ENCODE data around the gene MARVELD1. TPM values are rescaled to one million over a fixed set of nuclear protein-coding genes. Genes with fewer than 3 reads are reported as not detected.

Gene MARVELD1
- total RNA-seq, 1 donor from 2014 or later: 4.7 TPM

GRCh38 chr10:97731346-97732051 lies 18.0 kb downstream of the MARVELD1 start:
- Histone ChIP-seq H3K27me3 (ENCODE audit: control insufficient read depth, insufficient read depth, low read length) (no peaks in the 10 kb centered on the region), H3K36me3 (ENCODE audit: control insufficient read depth, insufficient read depth, low read length) (no peaks in the 10 kb centered on the region), H3K4me3 (ENCODE audit: low read depth, low read length) (no peak overlapping the region)
- TF ChIP-seq, protein P1, sequence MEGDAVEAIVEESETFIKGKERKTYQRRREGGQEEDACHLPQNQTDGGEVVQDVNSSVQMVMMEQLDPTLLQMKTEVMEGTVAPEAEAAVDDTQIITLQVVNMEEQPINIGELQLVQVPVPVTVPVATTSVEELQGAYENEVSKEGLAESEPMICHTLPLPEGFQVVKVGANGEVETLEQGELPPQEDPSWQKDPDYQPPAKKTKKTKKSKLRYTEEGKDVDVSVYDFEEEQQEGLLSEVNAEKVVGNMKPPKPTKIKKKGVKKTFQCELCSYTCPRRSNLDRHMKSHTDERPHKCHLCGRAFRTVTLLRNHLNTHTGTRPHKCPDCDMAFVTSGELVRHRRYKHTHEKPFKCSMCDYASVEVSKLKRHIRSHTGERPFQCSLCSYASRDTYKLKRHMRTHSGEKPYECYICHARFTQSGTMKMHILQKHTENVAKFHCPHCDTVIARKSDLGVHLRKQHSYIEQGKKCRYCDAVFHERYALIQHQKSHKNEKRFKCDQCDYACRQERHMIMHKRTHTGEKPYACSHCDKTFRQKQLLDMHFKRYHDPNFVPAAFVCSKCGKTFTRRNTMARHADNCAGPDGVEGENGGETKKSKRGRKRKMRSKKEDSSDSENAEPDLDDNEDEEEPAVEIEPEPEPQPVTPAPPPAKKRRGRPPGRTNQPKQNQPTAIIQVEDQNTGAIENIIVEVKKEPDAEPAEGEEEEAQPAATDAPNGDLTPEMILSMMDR (IDR thresholded peaks at IDR 0.05; ENCODE audit: insufficient read depth, low read length, severe bottlenecking): peak; percentile 85
- FAIRE-seq (peak; percentile 90), DNase-seq (ENCODE audit: low read depth) (peak; percentile 72)

- no peak for FAIRE-seq
- no peak overlapping the region for H3K4me3 ChIP-seq (ENCODE audit: low read depth, low read length)
- DNase-seq (ENCODE audit: low read depth): no peak
- TF ChIP-seq, protein P1 (IDR thresholded peaks at IDR 0.05; ENCODE audit: insufficient read depth, low read length, severe bottlenecking): no peak
- H3K36me3 ChIP-seq (ENCODE audit: control insufficient read depth, insufficient read depth, low read length): no peaks in the 10 kb centered on the region
- H3K27me3 ChIP-seq (ENCODE audit: control insufficient read depth, insufficient read depth, low read length): no peaks in the 10 kb centered on the region
Measured at GRCh38 chr10:97732052-97732359, 18.5 kb downstream of the MARVELD1 start.

- FAIRE-seq (no peak), DNase-seq (ENCODE audit: low read depth) (peak; percentile 88)
- no peaks in the 10 kb centered on the region for H3K27me3 ChIP-seq (ENCODE audit: control insufficient read depth, insufficient read depth, low read length)
- no peaks in the 10 kb centered on the region for H3K36me3 ChIP-seq (ENCODE audit: control insufficient read depth, insufficient read depth, low read length)
- TF ChIP-seq, protein P1 (IDR thresholded peaks at IDR 0.05; ENCODE audit: insufficient read depth, low read length, severe bottlenecking): no peak
- H3K4me3 ChIP-seq (ENCODE audit: low read depth, low read length): no peak overlapping the region
Measured at GRCh38 chr10:97733256-97733655, 19.7 kb downstream of the MARVELD1 start.

DNA sequence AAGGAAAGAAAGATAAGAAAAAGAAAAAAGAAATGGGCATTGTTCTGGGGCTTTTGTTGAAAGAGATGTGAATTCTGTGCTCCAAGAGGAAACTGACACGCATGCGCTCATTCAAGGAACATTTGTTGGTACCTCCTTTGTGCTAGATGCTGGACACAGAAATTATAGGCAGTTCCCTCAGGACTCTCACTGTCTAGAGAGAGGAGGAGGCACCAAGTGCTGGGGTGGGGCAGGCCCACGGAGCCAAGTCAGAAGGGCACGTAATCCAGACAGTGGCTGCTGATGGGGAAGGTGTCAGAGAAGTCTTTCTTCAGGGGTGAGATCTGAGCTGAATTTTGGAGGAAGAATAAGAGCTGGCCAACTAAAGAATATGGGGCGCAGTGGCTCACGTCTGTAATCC lies 20.5 kb downstream of the MARVELD1 start:
- DNase-seq (ENCODE audit: low read depth) (no peak), FAIRE-seq (no peak)
- Histone ChIP-seq H3K4me3 (ENCODE audit: low read depth, low read length) (no peak overlapping the region), H3K36me3 (ENCODE audit: control insufficient read depth, insufficient read depth, low read length) (no peaks in the 10 kb centered on the region), H3K27me3 (ENCODE audit: control insufficient read depth, insufficient read depth, low read length) (no peaks in the 10 kb centered on the region)
- TF ChIP-seq, protein P1 (IDR thresholded peaks at IDR 0.05; ENCODE audit: insufficient read depth, low read length, severe bottlenecking): no peak

GRCh38 chr10:97736403-97736901 lies 22.9 kb downstream of the MARVELD1 start:
- no peaks in the 10 kb centered on the region for H3K27me3 ChIP-seq (ENCODE audit: control insufficient read depth, insufficient read depth, low read length)
- H3K4me3 ChIP-seq (ENCODE audit: low read depth, low read length): peak overlapping the region; percentile 84
- FAIRE-seq: no peak
- TF ChIP-seq, protein P1 (IDR thresholded peaks at IDR 0.05; ENCODE audit: insufficient read depth, low read length, severe bottlenecking): no peak
- H3K36me3 ChIP-seq (ENCODE audit: control insufficient read depth, insufficient read depth, low read length): peaks cover 5% of the 10 kb centered on the region
- DNase-seq (ENCODE audit: low read depth): no peak

All from bronchial epithelial cell (primary cell).